Suppressor macrophage (primary cell): ENCODE results near the gene FGF14.
"Not testable (repeated sequence)": the region's sequence is repeated elsewhere in the genome, so short reads cannot be mapped to it uniquely, and the experiment has no call there.

Experiments used
- DNase-seq, 4 experiments: peaks; one replicate each; pipeline ENCODE4 v3.0.0-alpha.2; 2020 to 2022

FGF14 gene

GRCh38 chr13:101837778-101838177 lies 564.1 kb downstream of the FGF14 start:
- not testable (repeated sequence) for DNase-seq

- DNase-seq, result no peak
Observed at GRCh38 chr13:101837288-101837687, 564.6 kb downstream of the FGF14 start.

- DNase-seq, result no peak
Observed at GRCh38 chr13:101835920-101836319, 565.9 kb downstream of the FGF14 start.

GRCh38 chr13:101833671-101834070 lies 568.2 kb downstream of the FGF14 start:
- no peak for DNase-seq

GRCh38 chr13:101830035-101830434 lies 571.8 kb downstream of the FGF14 start:
- no peak for DNase-seq

GRCh38 chr13:101829484-101829883 lies 572.4 kb downstream of the FGF14 start:
- DNase-seq, result no peak

GRCh38 chr13:101828119-101828518 lies 573.7 kb downstream of the FGF14 start:
- no peak for DNase-seq

- DNase-seq, result no peak
Observed at GRCh38 chr13:101817898-101818297, 584.0 kb downstream of the FGF14 start.

GRCh38 chr13:101811881-101812280 lies 590.0 kb downstream of the FGF14 start:
- DNase-seq, result no peak

GRCh38 chr13:101811284-101811839 lies 590.5 kb downstream of the FGF14 start:
- no peak for DNase-seq

- no peak for DNase-seq
Observed at GRCh38 chr13:101799196-101799595, 602.7 kb downstream of the FGF14 start.

- DNase-seq, result no peak
Observed at GRCh38 chr13:101798437-101798836, 603.4 kb downstream of the FGF14 start.

- no peak for DNase-seq
Observed at GRCh38 chr13:101795460-101795859, 606.4 kb downstream of the FGF14 start.

GRCh38 chr13:101795025-101795424 lies 606.8 kb downstream of the FGF14 start:
- no peak for DNase-seq

GRCh38 chr13:101792189-101792588 lies 609.7 kb downstream of the FGF14 start:
- no peak for DNase-seq

GRCh38 chr13:101785858-101786257 lies 616.0 kb downstream of the FGF14 start:
- DNase-seq, result no peak

- no peak for DNase-seq
Observed at GRCh38 chr13:101784313-101784712, 617.5 kb downstream of the FGF14 start.

GRCh38 chr13:101783554-101783953 lies 618.3 kb downstream of the FGF14 start:
- DNase-seq, result no peak

GRCh38 chr13:101780211-101780610 lies 621.6 kb downstream of the FGF14 start:
- DNase-seq, result no peak

GRCh38 chr13:101779147-101779546 lies 622.7 kb downstream of the FGF14 start:
- no peak for DNase-seq

GRCh38 chr13:101775267-101775666 lies 626.6 kb downstream of the FGF14 start:
- DNase-seq, result no peak

- no peak for DNase-seq
Observed at GRCh38 chr13:101774393-101774792, 627.5 kb downstream of the FGF14 start.

- DNase-seq, result no peak
Observed at GRCh38 chr13:101773062-101773461, 628.8 kb downstream of the FGF14 start.

GRCh38 chr13:101767131-101767530 lies 634.7 kb downstream of the FGF14 start:
- no peak for DNase-seq

GRCh38 chr13:101763191-101763590 lies 638.7 kb downstream of the FGF14 start:
- no peak for DNase-seq
